GM12892 (cell line): ENCODE measurements around the gene OR4F6. TPM values are rescaled to one million over a fixed set of nuclear protein-coding genes. Genes with fewer than 3 reads are reported as not detected.
A peak's percentile ranks its signal among the peaks of the same experiment; 100 is the strongest.
"Not testable (repeated sequence)": the region's sequence is repeated elsewhere in the genome, so short reads cannot be mapped to it uniquely, and the experiment has no call there.

Experiments
- DNase-seq: peaks from one replicate; pipeline ENCODE4 v3.0.0; 2011; ENCODE audit not compliant: insufficient read length
- FAIRE-seq: peaks from 2 replicates; lab custom pipeline; 2011; peaks lifted over from hg19 to GRCh38; lab: Jason Lieb, UNC
- POLR2A ChIP-seq: IDR thresholded peaks from 2 replicates; pipeline ENCODE4 v1.6.1; 2011; ENCODE audit warnings: low read depth, low read length, control low read depth
- POLR2AphosphoS5 ChIP-seq: IDR thresholded peaks from 2 replicates; pipeline ENCODE4 v1.6.1; 2011; ENCODE audit warnings: low read depth, low read length, control low read depth
- TAF1 ChIP-seq: IDR thresholded peaks from 2 replicates; pipeline ENCODE4 v1.6.1; 2011; ENCODE audit warnings: low read depth, mild to moderate bottlenecking, control low read depth, low read length, borderline replicate concordance
- polyA plus RNA-seq: library from polyadenylated mRNA; unstranded; fragments of >200 nt; gene quantifications from one replicate; pipeline ENCODE4 v1.2.1, GENCODE V29; 2012; ENCODE audit warnings: missing spikeins, inconsistent platforms; ENCODE audit not compliant: missing spikeins

Gene OR4F6, protein sequence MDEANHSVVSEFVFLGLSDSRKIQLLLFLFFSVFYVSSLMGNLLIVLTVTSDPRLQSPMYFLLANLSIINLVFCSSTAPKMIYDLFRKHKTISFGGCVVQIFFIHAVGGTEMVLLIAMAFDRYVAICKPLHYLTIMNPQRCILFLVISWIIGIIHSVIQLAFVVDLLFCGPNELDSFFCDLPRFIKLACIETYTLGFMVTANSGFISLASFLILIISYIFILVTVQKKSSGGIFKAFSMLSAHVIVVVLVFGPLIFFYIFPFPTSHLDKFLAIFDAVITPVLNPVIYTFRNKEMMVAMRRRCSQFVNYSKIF
- polyA plus RNA-seq, result not detected

DNA sequence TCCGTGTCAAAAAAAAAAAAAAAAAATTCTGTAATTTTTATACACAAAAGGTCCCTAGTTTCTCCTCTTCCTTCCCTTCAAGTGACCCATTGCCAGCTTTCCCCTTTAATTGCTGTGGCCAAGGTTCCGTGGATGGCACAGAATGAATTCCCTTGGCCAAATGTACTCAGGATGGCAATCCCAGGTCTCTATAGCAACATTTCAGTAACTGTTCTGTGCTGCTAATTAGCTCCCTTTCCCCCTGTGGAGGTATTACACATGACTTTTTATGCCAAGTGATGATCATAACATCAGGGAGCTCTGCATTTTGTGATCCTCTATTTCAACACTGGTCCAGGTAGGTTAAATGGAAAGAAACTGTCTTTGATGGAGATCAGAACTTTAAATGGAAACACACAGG, at the start of gene OR4F6:
Gene OR4F6 (plus strand): TSS at position 301 of the 400 bp plus-strand sequence. CDS start 2,211 bp downstream, outside the sequence.
- TF ChIP-seq TAF1 (no peak), POLR2A (no peak), POLR2AphosphoS5 (no peak)
- DNase-seq, result no peak
- FAIRE-seq, result no peak

DNA sequence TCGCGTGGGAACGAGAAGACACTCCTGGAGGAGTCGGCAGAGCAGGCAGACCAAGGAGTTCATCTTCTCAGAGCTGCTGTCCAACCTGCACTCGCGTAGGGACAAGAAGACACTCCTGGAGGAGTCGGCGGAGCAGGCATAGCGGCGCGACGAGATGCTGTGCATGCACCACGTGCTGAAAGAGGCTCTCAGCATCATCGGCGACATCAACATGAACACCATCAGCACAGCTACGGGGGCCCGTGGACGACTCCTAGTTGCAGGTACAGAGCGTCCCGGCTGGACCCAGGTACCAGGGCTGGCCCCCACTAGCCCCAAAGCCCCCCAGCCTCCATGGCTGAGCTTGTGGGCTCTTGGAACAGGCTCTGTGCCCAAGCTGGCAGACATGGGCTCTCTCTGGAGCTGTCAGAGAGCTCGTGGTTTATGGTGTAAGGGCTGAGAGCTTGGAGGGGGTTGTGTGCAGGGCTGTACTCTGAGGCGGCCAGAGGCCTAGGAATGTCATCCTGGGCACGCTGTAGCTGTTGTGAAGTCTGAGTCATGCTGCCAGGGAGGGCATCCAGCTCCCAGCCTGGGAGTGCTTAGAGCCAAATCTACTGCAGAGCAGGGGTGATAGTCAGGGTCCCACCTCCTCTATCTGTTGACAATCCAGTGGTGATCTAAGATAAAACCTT, 38.5 kb upstream of the OR4F6 start:
- not testable (repeated sequence) for DNase-seq, FAIRE-seq

DNA sequence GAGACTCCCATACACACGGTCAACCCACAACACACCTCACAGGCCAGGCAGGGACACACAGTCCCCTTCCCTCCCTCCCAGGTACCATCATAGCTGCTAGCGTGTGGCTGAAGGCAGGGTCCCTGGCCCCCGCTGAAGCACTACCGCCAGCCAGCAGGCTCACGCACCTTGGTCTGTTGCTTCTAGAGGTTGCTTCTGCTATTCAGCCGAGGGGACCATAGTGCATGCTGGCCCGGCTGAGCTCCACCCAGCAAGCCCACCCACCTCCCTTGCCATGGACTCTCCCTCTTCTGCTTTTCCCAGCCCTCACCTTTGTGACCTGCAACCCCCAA, 38.0 kb upstream of the OR4F6 start:
- FAIRE-seq, DNase-seq: not testable (repeated sequence)

DNA sequence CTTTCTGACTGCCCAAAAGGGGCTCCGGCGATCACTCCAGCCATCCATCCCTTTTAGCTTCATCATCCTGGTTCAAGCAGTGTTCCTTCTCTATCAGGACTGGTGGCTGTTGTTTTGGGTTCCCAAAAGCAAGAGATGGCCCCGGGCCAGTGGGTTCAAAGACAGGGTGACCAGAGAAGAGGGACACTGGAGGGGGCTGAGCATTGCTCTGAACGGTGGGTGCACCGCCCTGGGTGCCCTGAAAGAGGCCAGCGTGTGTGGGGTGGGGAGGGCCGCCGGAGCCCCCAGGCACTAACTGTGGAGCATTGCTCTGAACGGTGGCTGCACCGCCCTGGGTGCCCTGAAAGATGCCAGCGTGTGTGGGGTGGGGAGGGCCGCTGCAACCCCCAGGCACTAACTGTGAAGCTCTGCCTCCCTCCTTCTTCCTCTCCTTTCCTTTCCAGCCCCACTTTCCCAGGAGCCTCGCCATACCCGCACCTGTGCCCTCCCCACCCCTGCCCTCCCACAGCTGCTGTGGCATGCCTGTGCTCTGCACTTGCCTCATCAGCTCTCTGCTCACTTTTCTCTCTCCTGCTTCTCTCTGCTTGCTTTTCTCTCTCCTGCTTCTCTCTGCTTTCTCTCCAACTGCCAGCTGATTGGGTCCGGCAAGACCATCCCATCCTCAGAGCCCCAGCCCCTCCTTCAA, 37.4 kb upstream of the OR4F6 start:
- FAIRE-seq (no peak), DNase-seq (no peak)
- TF ChIP-seq POLR2AphosphoS5, result no peak
- TF ChIP-seq POLR2A, result no peak
- TF ChIP-seq TAF1, result no peak

DNA sequence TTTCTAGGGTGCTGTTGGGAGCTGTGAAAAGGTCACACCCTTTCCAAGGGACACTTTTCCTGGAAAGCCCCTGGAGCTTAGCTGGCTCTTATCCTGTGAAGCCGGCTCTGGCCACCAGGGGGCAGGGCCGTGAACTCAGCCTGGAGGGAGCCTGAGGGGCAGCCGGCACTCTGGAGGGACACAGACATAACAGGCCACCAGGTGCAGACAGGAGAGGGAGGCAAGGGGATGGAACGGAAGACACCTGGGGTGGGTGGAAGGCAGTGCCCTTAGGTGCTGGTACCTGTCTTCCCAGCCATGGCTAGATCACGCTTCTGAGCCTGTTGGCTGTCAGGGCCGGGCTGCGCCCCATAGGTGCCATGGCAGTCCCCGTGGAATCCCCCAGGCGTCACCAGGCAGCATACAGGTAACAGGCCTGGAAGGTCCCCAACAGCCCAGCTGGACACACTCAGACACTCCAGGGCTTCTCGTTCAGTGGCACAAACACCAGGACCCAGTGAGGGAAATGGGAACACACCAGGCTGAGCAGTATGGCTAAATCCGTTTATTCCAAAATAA, 36.1 kb upstream of the OR4F6 start:
- FAIRE-seq, result peak; percentile 53
- DNase-seq, result not testable (repeated sequence)

DNA sequence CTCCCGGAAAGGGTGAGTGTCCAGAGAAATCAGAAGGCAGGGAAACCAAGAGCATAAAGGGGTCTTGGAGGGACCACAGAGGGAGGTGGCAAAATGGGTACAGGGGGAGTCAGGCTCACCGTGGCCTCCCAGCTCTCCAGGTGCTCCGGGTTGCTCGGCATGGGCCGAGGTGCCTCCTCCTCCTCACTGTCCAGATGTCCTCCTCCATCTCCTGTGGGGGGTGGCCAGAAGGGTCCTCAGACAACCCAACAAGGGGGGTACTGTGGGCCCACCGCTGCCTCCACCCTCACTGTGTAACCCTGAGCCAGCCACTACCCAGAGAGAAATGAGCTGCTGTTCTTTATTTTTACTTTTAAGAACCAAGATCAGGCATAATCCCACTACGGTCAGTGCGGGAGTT, 30.4 kb upstream of the OR4F6 start:
- DNase-seq (no peak), FAIRE-seq (no peak)
- TF ChIP-seq TAF1, result no peak
- TF ChIP-seq POLR2AphosphoS5, result no peak
- no peak for TF ChIP-seq POLR2A

DNA sequence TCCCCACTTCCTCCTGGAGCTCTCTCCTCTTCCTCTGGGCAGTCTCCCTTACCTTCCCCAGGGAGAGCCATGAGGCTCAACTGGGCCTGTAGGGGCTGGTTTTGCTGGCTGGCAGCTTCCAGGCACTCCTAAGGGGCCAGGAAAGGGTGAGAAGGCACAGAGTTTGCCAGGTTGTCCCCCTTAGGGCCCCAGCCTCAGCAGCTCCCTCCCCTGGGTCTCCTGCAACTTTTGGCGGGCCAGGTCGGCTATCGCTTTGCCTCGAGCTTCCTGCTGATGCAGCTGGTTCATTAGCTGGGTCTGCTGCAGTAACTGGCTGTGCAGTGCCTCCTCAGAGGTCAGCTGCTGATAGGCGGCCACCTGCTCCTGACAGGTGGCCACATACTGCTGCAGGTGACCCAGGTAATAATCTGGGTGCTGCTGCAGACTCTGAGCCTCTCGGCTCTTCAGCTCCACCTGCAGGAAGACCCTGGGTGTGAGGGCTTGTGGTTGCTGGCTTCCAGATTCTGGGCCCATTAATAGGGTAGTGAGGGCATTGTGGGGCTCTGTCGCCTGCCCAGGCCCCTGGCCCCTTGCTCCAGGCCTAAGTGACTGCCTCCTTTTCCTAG, 29.7 kb upstream of the OR4F6 start:
- TF ChIP-seq POLR2AphosphoS5, result no peak
- TF ChIP-seq POLR2A, result no peak
- no peak for TF ChIP-seq TAF1
- DNase-seq (no peak), FAIRE-seq (no peak)

DNA sequence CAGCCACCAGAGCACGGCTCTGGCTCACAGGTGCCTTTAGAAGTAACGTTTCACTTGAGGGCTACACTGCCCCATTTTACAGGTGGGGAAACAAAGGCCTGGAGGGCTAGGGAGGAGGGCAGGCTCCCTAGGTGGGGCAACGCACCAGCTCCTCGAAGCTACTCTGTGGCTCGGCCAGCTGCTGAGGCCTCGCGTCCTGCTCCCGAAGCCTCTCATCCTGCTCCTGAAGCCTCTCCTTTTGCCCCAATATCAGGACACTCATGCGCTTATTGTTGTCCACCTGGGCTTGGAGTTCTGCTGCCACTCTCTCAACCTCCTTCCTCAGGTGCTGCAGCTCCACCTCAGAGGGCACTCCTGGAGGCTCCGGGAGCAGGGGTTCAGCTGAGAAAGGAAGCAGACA, 28.2 kb upstream of the OR4F6 start:
- no peak for FAIRE-seq
- no peak for TF ChIP-seq TAF1
- no peak for TF ChIP-seq POLR2AphosphoS5
- TF ChIP-seq POLR2A, result no peak
- DNase-seq, result no peak

DNA sequence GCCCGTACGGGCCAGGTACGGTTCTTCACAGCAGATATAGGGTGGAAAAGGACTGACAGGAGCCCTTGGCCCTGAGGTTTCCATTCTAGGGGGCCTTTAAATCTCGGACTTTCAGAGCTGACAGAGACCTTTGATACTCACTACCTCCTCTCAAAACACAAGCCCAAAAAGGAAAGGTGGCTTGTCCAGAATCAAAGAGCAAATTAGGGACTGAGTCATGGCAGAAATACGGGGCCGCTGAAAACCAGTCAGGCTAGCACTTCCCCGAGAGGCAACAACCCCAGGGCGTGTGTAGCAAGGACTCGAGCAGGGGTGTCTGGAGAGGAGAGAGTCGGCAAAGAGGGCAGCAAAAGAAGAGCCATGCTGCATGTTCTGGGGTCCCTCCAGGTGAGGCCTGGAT, 24.7 kb upstream of the OR4F6 start:
- not testable (repeated sequence) for DNase-seq, FAIRE-seq

DNA sequence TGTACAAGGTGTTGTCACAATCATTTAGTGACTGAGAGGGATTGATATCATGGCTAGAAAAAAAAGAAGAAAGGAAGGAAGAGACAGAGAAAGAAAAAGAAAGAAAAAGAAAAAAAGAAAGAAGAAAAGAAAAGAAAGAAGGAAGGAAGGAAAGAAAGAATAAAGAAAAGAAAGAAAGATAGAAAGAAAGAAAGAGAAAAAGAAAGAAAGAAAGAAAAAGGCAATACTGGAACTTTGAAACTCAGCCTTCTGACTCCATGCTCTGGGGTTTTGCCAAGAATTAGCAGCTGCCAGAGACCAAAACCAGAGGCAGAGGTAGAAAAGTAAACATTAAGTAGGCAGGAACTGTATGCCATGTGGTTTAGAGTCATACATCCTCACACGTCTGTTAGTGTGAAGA, 23.1 kb upstream of the OR4F6 start:
- not testable (repeated sequence) for DNase-seq, FAIRE-seq

DNA sequence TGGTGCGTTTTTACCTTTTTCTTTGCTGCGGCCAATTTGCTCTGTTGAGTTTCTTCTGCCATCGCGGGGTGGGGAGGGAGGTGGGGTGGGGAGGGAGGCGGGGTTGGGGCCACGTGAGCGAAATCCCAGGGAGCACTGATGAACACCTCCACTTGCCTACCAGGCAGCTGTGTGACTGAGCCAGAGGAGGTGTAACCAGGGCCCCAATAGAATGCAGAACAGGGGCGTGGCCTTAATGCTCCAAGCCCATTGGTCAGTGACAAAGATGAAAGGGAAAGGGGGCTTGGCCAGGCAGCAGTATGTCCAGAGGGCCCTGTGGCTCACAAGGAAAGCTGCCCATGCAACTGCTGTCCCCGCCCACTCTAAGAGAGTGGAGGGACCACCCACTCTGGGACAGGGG, 21.4 kb upstream of the OR4F6 start:
- DNase-seq (no peak), FAIRE-seq (no peak)
- no peak for TF ChIP-seq POLR2AphosphoS5
- TF ChIP-seq TAF1, result no peak
- TF ChIP-seq POLR2A, result no peak

DNA sequence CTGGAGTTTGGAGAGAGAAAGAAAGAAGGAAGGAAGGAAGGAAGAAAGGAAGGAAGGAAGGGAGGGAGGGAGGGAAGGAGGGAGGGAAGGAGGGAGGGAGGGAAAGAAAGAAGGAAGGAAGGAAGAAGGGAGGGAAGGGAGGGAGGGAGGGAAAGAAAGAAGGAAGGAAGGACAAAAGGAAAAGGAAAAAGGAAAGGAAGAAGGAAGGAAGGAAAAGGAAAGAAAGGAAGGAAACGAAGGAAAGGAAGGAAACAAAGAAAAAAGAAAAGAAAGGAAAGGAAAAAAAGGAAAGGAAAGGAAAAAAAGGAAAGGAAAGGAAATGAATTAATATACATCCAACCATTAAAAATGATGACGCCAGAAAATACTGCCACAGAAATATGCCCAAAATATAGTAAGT, 18.7 kb upstream of the OR4F6 start:
- TF ChIP-seq TAF1 (no peak), POLR2A (no peak), POLR2AphosphoS5 (no peak)
- FAIRE-seq (no peak), DNase-seq (no peak)

DNA sequence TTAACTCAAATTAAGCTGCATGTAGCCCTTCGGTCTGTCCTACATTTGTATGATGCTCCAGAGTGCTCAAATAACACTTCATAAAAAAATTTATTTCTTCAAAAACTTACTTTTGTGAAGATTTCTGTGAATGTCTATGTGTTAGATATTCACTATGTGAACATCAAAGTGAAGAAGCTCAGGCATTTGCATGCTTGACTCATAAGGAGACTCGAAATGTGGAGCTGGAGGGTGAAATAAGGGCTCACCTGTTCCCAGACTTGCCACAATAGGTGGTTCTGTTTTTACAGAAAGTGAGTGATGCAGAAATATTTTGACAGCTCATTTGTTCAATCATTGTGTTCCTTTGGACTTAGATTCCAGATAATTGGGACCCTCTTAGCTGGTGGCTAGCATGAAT, 16.9 kb upstream of the OR4F6 start:
- DNase-seq, FAIRE-seq: not testable (repeated sequence)

DNA sequence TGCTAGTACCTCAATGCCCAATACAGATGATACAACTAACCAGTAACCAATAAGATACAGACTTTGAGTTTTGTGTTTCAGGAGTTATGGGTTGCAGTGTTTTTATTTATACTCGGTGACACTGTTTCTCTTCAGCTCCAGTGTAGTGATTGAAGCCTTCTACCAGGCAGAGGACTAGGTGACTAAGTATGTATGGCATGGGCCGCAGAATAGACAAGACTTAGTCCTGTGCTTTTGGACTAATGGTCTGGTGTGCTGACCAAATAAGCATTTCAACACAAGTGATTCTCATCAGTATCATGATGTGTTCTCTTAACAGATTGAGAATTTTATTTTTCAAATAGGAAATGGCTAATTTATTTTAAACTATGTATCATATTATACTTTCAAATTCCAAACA, 15.3 kb upstream of the OR4F6 start:
- not testable (repeated sequence) for DNase-seq, FAIRE-seq

DNA sequence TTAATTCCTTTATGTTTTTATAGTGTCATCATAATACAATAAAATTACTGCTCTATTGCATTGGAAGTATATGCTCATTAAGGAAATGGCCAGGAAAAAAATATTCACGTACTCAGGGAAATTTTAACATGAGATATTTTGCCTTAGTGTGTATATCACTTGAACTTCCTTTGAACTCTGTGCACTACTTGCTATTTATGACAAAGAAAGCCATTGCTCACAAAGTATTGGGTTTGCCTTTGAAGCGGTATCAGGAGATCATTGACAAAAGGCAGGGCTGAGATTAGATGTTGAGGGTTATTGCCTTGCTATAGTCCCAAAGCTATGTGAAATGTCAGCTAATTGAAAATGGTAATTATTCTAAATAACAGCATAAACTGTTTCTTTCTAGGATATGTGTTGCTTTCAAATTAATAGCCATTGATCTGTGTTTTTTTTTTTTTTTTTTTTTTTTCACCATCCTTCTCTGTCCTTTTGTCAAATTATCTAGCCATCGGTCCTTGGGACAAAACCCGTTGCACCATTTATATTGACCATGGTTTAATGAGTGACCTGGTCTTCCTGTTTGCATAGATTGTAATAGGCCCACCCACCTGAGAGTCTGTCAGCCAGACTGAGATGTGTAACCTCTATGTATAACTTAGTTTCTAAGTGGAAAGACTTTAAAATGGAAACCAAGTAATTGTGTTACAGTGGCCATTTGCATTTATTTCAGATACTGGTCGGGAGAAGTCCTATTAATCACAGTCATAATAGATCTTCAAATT, 14.6 kb upstream of the OR4F6 start:
- FAIRE-seq, DNase-seq: not testable (repeated sequence)

DNA sequence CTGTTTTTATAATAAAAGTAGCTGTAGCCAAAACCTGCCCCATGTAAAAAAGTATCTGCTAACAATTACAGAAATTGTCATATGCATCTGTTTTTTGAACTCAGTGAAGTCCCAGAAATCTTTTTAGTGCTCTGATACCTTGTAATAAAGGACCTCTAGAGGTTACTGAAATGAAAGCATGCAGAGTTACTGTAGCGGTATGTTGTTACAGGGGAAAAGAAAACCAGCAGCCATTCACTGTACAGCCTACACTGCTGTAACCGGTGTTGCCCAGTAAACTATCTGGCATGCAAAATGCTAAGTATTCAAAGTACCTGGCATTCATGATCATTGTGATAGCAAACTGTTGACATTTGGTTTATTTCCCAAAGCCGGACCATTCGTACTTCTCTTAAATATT, 12.6 kb upstream of the OR4F6 start:
- DNase-seq, FAIRE-seq: not testable (repeated sequence)

DNA sequence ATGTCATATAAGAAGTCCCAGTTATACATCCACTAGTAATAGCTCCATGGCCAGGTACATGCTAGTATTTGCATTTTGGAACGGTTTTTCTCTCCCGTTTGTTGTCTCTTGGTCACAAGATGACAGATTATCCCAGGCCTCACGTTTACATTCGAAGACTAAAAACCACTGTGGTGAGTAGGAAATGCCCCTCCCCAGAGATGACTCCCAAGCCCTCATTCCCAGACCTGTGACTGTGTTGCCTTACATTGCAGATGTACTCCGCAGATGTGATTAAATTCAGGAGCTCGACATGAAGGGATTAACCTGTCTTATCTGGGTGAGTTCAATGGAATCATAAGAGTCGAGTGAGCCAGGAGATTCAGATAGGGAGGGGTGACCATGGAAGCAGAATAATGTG, 9.3 kb upstream of the OR4F6 start:
- FAIRE-seq, DNase-seq: not testable (repeated sequence)
